ENCODE measurements around the gene PCYT2.

The PCYT2 gene

DNA sequence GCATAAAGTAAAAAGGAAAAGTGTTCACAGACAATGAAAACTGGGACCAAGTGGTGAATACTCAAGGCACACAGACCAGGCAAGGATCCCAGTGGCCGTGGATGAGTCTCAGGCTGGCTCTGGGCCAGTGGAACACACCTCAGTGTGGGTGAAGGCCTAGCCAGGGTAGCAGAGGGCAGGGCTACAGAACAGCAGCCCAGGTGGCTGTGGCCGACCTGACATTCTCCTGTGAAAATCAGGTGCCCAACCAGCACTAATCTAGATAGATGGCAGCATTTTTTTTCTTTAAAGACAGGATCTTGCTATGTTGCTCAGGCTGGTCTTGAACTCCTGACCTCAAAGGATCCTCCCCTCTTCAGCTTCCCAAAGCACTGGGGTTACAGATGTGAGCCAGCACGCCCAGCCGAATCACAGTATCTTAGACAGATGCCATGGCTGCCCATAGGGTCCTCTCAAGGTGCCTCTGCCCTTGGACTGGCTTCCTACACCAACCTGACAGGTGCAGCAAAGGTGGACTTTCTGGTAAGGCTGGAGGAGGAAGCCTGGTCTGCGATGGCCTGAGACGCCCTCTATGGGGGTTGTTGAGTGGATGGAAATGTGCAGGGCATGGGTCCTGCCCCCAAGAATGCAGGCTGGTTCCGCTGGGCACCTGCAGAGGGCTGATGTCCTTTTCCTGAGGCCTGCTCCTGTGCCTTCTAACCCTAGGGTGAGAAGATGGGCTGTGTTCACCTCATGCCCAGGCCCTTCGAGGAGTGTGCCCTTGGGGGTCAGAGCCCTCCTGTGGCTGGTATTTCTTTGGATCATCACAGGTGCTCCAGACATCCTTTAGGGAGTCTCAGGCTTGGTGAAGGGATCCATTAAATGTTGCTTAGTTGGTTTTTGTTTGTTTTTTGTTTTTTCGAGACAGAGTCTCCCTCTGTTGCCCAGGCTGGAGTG is 47.1 kb downstream of the PCYT2 start:
- peaks cover 63% of the 10 kb centered on the region for H3K36me3 ChIP-seq (ENCODE audit: insufficient read depth, low read length)
- ATAC-seq (ENCODE audit: insufficient read depth, low read depth) (no peak), DNase-seq (no peak)
- H3K4me3 ChIP-seq (ENCODE audit: low read depth in 1 of 2, low read length in 2 of 2), result 0 out of 4 replicates have a peak overlapping the region, but pooled peaks of 1 of the 2 experiments have one; percentile 6
- H4K20me1 ChIP-seq (ENCODE audit: insufficient read depth, low read length), result peaks cover 60% of the 10 kb centered on the region
- no peak for TF ChIP-seq EZH2 (IDR thresholded peaks at IDR 0.05; ENCODE audit: borderline replicate concordance, low read depth, low read length, severe bottlenecking)
- TF ChIP-seq CTCF (IDR thresholded peaks at IDR 0.05; ENCODE audit: borderline replicate concordance, extremely low read depth, low read length, poor library complexity, severe bottlenecking), result peak; percentile 2
- peaks cover 3% of the 10 kb centered on the region for H3K27me3 ChIP-seq (ENCODE audit: insufficient read depth, low read length, poor library complexity)
- no peaks in the 10 kb centered on the region for H3K9me3 ChIP-seq (ENCODE audit: insufficient read depth, low read length, severe bottlenecking)
- no peak overlapping the region for H3K4me2 ChIP-seq (ENCODE audit: insufficient read depth, low read length)
- peak overlapping the region; percentile 13; the same call in 1 of the 2 replicates for H3K9ac ChIP-seq (ENCODE audit: low read depth, low read length)
- H3K27ac ChIP-seq (ENCODE audit: low read length), result 0 out of 2 replicates have a peak overlapping the region, but pooled peaks have one; percentile 11
- peaks cover 64% of the 10 kb centered on the region for H3K79me2 ChIP-seq (ENCODE audit: insufficient read depth, low read length)
- no peak overlapping the region for H2AFZ ChIP-seq (ENCODE audit: low read depth, low read length)
- H3K4me1 ChIP-seq (ENCODE audit: insufficient read depth, low read length), result peaks cover 45% of the 10 kb centered on the region

DNA sequence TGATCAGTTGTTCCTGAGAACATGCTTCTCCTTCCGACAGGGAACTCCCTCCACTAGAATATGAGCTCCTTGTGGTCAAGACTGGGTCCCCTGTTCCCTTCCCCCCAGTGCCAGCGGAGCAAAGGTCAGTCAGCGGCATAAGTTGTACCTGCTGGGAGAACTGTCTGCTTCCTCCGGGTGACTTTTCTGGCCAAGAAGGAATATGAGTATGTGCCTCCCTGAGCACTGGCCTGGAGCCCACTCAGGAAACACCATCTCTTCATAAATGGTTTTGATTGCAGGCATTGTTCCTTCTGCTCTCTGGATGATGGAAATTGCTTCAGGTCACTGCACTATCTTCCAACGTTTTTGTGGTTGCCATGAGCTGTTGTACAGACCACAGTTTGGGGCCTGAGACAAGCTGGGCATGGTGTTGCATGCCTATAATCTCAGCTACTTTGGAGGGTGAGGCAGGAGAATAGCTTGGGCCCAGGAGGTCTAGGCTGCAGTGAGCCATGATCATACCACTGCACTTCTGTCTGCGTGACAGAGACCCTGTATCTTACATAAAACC is 48.0 kb downstream of the PCYT2 start:
- no peak for ATAC-seq (ENCODE audit: insufficient read depth, low read depth)
- no peaks in the 10 kb centered on the region for H3K9me3 ChIP-seq (ENCODE audit: insufficient read depth, low read length, severe bottlenecking)
- H3K79me2 ChIP-seq (ENCODE audit: insufficient read depth, low read length), result peaks cover 64% of the 10 kb centered on the region
- TF ChIP-seq CTCF (IDR thresholded peaks at IDR 0.05; ENCODE audit: borderline replicate concordance, extremely low read depth, low read length, poor library complexity, severe bottlenecking) (no peak), EZH2 (IDR thresholded peaks at IDR 0.05; ENCODE audit: borderline replicate concordance, low read depth, low read length, severe bottlenecking) (no peak)
- no peak overlapping the region for H3K4me3 ChIP-seq (ENCODE audit: low read depth in 1 of 2, low read length in 2 of 2)
- no peak for DNase-seq
- peak overlapping the region; percentile 14; the same call in 1 of the 2 replicates for H3K9ac ChIP-seq (ENCODE audit: low read depth, low read length)
- H3K36me3 ChIP-seq (ENCODE audit: insufficient read depth, low read length), result peaks cover 63% of the 10 kb centered on the region
- no peak overlapping the region for H3K27ac ChIP-seq (ENCODE audit: low read length)
- peak overlapping the region; percentile 75; the same call in 1 of the 2 replicates for H3K4me2 ChIP-seq (ENCODE audit: insufficient read depth, low read length)
- peaks cover 3% of the 10 kb centered on the region for H3K27me3 ChIP-seq (ENCODE audit: insufficient read depth, low read length, poor library complexity)
- no peak overlapping the region for H2AFZ ChIP-seq (ENCODE audit: low read depth, low read length)
- peaks cover 47% of the 10 kb centered on the region for H3K4me1 ChIP-seq (ENCODE audit: insufficient read depth, low read length)
- H4K20me1 ChIP-seq (ENCODE audit: insufficient read depth, low read length), result peaks cover 61% of the 10 kb centered on the region

DNA sequence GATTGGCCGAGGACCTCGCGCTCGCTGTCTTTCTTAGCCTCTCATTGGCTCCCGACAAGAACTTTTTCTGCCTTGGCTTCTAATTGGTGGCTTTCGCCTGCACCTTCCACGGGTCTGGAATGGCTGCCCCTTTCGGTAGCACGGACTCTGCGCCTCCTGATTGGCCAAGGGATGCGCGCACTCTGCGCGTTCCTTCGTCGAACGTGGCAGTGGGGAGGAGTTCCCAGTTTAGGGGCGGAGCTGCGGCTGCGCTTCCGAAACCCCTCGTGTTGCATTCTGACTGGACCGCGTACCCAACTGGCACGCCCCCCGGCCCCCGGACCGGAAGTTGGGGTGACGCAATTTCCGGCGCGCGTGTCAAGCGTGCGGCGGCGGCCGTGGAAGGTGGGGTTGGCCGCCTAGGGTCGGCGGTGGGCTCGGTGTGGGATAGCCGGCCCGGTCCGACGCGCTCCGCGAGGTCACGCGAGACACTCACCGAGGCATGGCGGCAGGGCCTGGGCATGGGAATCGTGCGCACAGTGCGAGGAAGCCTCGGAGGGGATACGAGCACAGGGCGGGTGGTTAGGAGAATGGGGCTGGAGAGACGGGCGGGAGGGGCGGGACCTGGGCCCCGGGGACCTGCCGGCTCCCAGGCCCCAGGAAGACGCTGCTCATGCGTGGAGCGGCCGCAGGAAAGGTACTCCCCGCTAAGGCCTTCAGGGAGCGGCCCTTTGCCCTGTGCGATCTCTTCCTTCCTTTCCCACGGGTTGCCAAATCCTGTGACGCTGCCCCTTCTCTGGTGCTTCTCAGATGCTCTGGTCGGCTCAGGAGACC is 50.2 kb downstream of the PCYT2 start:
- Histone ChIP-seq H3K4me3 (ENCODE audit: low read depth in 1 of 2, low read length in 2 of 2) (peak overlapping the region; percentile 77 to 91), H3K9me3 (ENCODE audit: insufficient read depth, low read length, severe bottlenecking) (no peaks in the 10 kb centered on the region), H2AFZ (ENCODE audit: low read depth, low read length) (peak overlapping the region; percentile 94), H3K4me1 (ENCODE audit: insufficient read depth, low read length) (peaks cover 54% of the 10 kb centered on the region), H4K20me1 (ENCODE audit: insufficient read depth, low read length) (peaks cover 47% of the 10 kb centered on the region), H3K36me3 (ENCODE audit: insufficient read depth, low read length) (peaks cover 66% of the 10 kb centered on the region), H3K4me2 (ENCODE audit: insufficient read depth, low read length) (peak overlapping the region; percentile 75), H3K27me3 (ENCODE audit: insufficient read depth, low read length, poor library complexity) (peaks cover 3% of the 10 kb centered on the region), H3K79me2 (ENCODE audit: insufficient read depth, low read length) (peaks cover 78% of the 10 kb centered on the region), H3K27ac (ENCODE audit: low read length) (peak overlapping the region; percentile 93), H3K9ac (ENCODE audit: low read depth, low read length) (peak overlapping the region; percentile 82)
- DNase-seq (peak; percentile 100), ATAC-seq (ENCODE audit: insufficient read depth, low read depth) (peak; percentile 89)
- TF ChIP-seq CTCF (IDR thresholded peaks at IDR 0.05; ENCODE audit: borderline replicate concordance, extremely low read depth, low read length, poor library complexity, severe bottlenecking) (no peak), EZH2 (IDR thresholded peaks at IDR 0.05; ENCODE audit: borderline replicate concordance, low read depth, low read length, severe bottlenecking) (peak; percentile 100)

All from DND-41 (cell line).